Right lobe of liver (tissue), 6 donors: ENCODE measurements around the gene TCF15. TPM values are rescaled to one million over a fixed set of nuclear protein-coding genes. Genes with fewer than 3 reads are reported as not detected.
"Not testable (repeated sequence)": the region's sequence is repeated elsewhere in the genome, so short reads cannot be mapped to it uniquely, and the experiment has no call there.

Experiments
- ATAC-seq, 4 donors: fragments of 200-7000 bp; cut with Tn5 transposase; one replicate each; pipeline ENCODE4 v1.9.1; 2020; ENCODE audit warnings: mild to moderate bottlenecking in 4 of 4, moderate library complexity in 4 of 4
- DNase-seq, 3 donors: peaks; one replicate each; pipeline ENCODE4 v3.0.0-alpha.2; 2020
- H3K27ac ChIP-seq, 3 donors: fragments of 200-600 bp; one replicate each; pipeline ENCODE4 v1.8.0; 2022
- H3K27me3 ChIP-seq, 2 donors: fragments of 200-600 bp; one replicate each; pipeline ENCODE4 v1.8.0; 2022
- H3K36me3 ChIP-seq, 4 donors: fragments of 200-600 bp; sonication (generic) in 1 of 4; one replicate each; pipeline versions ENCODE4 v1.5.1 to v1.8.0; 2017 to 2022; ENCODE audit warnings: control low read depth in 1 of 4
- H3K4me1 ChIP-seq, 4 donors: fragments of 200-600 bp; sonication (generic) in 1 of 4; one replicate each; pipeline versions ENCODE4 v1.5.1 to v1.8.0; 2017 to 2022; ENCODE audit warnings: control low read depth in 1 of 4
- H3K4me3 ChIP-seq, 3 donors: fragments of 200-600 bp; one replicate each; pipeline ENCODE4 v1.8.0; 2022
- H3K9me3 ChIP-seq, 4 donors: fragments of 200-600 bp; sonication (generic) in 1 of 4; one replicate each; pipeline versions ENCODE4 v1.5.1 to v1.8.0; 2017 to 2022; ENCODE audit warnings: control low read depth in 1 of 4
- POLR2A ChIP-seq: fragments of 450-650 bp; IDR thresholded peaks from one replicate; pipeline ENCODE4 v1.6.1; 2017; ENCODE audit warnings: antibody characterized with exemption, mild to moderate bottlenecking
- WGBS: methylation state at CpG from one replicate; pipeline ENCODE4 v1.1.6; 2018; ENCODE audit warnings: low coverage, low lambda C conversion rate; ENCODE audit not compliant: insufficient coverage; ENCODE audit errors: missing lambda C conversion rate; 5-methylcytosine and 5-hydroxymethylcytosine counted together
- intact Hi-C, 2 donors: fragments of 100-400 bp; cut with DNase I; formaldehyde crosslinking; loops; one replicate each; pipeline versions ENCODE4 v1.11.2 to v1.14.1; 2022
- total RNA-seq, 6 experiments: library from RNA; depleted of rRNA in 2 of 6; stranded (reverse); fragments of >200 nt in 2 of 6; fragmentation: NEBNext Ultra II Directional in 3 of 6; extraction: Animal tissue kit (Norgen Biotek cat#: 25700) in 3 of 6; gene quantifications; one replicate each; pipeline versions ENCODE4 v1.1.0 to v1.2.4, GENCODE V29; 2016 to 2023
- TF ChIP-seq, protein P1 (sequence below), 4 donors: fragments of 200-600 bp in 3 of 4; fragments of 450-650 bp in 1 of 4; IDR thresholded peaks; one replicate each; pipeline versions ENCODE4 v1.5.1 to v1.8.0; 2016 to 2022; ENCODE audit warnings: antibody characterized with exemption in 4 of 4, mild to moderate bottlenecking in 2 of 4
- donor health status: DM: no; HTN: yes; CAD: no.
- donor health status: DM: no; HTN: no; CAD: no.
- donor health status: DM: no; HTN: no; CAD: no.
- donor health status: DM: no; HTN: yes; CAD: no.
- donor health status: DM: no; HTN: yes; CAD: no.

The TCF15 gene
- total RNA-seq, 6 experiments from 2014 or later = 0.33 TPM; not detected in 5

DNA sequence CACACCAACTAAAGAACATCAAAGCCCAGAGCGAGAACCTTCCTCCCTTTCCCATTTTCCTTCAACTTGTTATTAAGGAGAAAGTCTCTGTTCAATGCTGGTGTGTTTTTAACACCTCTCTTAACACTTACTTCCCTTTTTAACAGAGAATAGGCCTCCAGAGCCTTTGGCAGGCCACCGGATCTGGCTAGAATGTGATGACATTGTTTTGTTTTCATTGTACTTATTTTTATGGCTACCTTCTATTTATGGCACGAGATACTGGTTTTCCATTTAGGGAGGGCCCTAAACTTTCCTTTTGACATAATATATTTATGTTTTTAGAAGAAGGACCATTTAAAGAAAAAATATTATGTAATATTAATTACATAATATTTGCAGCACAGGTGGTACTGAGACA is 21.6 kb downstream of the TCF15 start:
- ATAC-seq (no peak), DNase-seq (peak in 1 of 3 donors; percentile 7)
- H3K27me3 ChIP-seq = no peaks in the 10 kb centered on the region
- no peaks in the 10 kb centered on the region for H3K36me3 ChIP-seq
- no peak overlapping the region for H3K4me3 ChIP-seq
- H3K9me3 ChIP-seq = no peaks in the 10 kb centered on the region
- 39% methylated on average over 3 of the region's 3 CpGs for WGBS
- no peak for TF ChIP-seq POLR2A
- TF ChIP-seq, protein P1, sequence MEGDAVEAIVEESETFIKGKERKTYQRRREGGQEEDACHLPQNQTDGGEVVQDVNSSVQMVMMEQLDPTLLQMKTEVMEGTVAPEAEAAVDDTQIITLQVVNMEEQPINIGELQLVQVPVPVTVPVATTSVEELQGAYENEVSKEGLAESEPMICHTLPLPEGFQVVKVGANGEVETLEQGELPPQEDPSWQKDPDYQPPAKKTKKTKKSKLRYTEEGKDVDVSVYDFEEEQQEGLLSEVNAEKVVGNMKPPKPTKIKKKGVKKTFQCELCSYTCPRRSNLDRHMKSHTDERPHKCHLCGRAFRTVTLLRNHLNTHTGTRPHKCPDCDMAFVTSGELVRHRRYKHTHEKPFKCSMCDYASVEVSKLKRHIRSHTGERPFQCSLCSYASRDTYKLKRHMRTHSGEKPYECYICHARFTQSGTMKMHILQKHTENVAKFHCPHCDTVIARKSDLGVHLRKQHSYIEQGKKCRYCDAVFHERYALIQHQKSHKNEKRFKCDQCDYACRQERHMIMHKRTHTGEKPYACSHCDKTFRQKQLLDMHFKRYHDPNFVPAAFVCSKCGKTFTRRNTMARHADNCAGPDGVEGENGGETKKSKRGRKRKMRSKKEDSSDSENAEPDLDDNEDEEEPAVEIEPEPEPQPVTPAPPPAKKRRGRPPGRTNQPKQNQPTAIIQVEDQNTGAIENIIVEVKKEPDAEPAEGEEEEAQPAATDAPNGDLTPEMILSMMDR (IDR thresholded peaks at IDR 0.05) = no peak
- intact Hi-C loops = no loop called here
- H3K27ac ChIP-seq = no peak overlapping the region
- H3K4me1 ChIP-seq = no peaks in the 10 kb centered on the region

DNA sequence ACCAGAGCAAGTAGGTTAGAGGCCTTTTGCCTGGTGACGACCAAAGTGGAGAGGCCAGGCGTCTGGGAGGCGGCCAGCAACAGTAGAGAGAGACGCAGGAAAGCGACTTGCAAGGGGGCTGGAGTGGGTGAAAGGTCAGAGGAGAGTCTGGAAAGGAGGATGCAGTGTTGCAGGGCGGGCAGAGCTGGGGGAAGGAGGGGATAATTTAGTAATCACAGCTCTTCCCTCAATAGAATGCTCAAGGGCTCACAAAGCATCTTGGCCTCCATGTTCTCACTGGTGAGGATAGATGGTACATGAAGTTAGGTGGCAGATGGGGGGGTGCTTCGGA is 25.2 kb downstream of the TCF15 start:
- intact Hi-C loops = no loop called here
- Histone ChIP-seq H3K36me3 (no peaks in the 10 kb centered on the region), H3K4me1 (no peaks in the 10 kb centered on the region), H3K27me3 (no peaks in the 10 kb centered on the region), H3K9me3 (no peaks in the 10 kb centered on the region), H3K4me3 (no peak overlapping the region), H3K27ac (no peak overlapping the region)
- TF ChIP-seq, protein P1 (IDR thresholded peaks at IDR 0.05) = no peak
- TF ChIP-seq POLR2A = no peak
- no peak for ATAC-seq
- 62% methylated on average over 7 of the region's 7 CpGs for WGBS
- no peak for DNase-seq

DNA sequence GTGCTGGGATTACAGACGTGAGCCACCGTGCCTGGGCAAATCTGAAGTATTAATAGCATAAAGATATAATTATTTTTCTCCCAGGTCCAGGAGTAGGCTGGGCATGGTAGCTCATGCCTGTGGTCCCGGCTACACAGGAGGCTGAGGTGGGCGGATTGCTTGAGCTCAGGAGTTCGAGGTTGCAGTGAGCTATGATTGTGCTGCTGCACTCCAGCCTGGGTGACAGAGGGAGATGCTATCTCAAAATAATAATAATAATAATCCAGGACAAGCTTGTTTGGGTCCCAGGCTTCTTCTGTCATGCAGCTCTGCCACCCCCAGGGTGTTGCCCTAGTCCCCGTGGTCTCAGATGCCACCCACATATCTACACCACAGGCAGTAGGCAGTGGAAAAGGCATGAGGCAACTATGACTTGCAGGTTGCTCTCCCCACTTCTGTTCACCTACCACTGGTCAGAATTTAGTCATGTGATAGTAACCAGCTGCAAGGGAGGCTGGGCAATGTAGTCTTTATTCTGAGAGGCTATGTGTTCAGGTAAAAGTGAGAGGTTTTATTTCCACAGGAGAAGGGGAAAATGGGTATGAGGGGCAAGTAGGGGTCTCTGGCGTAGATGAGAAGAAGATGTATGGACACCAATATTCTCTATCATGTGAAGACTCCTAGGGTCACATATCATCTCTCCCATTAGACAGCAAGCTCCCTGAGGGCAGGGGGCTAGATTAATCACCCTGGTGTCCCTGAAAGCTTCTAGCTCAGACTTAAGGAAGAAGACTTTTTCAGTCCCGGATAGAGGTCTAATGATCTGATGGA is 25.7 kb downstream of the TCF15 start:
- H3K27ac ChIP-seq = no peak overlapping the region
- DNase-seq (peak in 1 of 3 donors; percentile 1), ATAC-seq (peak in 1 of 4 donors; percentile 40)
- H3K27me3 ChIP-seq = no peaks in the 10 kb centered on the region
- TF ChIP-seq, protein P1 (IDR thresholded peaks at IDR 0.05) = no peak
- no peak for TF ChIP-seq POLR2A
- no peaks in the 10 kb centered on the region for H3K9me3 ChIP-seq
- no peak overlapping the region for H3K4me3 ChIP-seq
- H3K4me1 ChIP-seq = no peaks in the 10 kb centered on the region
- intact Hi-C loops = no loop called here
- WGBS = 52% methylated on average over 6 of the region's 8 CpGs
- H3K36me3 ChIP-seq = no peaks in the 10 kb centered on the region

DNA sequence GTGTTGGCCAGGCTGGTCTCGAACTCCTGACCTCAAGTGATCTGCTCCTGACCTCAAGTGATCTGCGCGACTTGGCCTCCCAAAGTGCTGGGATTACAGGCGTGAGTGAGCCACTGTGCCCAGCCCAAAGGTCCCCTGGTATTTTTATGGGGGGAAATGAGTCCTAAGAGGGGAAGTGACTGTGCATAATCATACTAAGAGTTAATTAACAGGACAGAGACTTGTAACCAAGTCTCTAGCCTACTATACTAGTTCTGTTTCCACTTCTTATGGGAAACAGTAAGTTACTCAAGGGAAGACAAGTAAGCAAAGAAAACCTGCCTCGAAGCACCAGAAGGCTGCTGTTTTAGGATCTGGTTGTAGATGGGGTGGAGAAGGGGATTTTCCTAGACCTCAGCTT is 27.9 kb downstream of the TCF15 start:
- H3K4me1 ChIP-seq = no peaks in the 10 kb centered on the region
- no peak for DNase-seq
- H3K36me3 ChIP-seq = no peaks in the 10 kb centered on the region
- H3K27me3 ChIP-seq = no peaks in the 10 kb centered on the region
- 59% methylated on average over 5 of the region's 5 CpGs for WGBS
- intact Hi-C loops = no loop called here
- no peak for ATAC-seq
- no peak for TF ChIP-seq POLR2A
- TF ChIP-seq, protein P1 (IDR thresholded peaks at IDR 0.05) = no peak
- H3K9me3 ChIP-seq = no peaks in the 10 kb centered on the region
- H3K27ac ChIP-seq = no peak overlapping the region
- H3K4me3 ChIP-seq = no peak overlapping the region

DNA sequence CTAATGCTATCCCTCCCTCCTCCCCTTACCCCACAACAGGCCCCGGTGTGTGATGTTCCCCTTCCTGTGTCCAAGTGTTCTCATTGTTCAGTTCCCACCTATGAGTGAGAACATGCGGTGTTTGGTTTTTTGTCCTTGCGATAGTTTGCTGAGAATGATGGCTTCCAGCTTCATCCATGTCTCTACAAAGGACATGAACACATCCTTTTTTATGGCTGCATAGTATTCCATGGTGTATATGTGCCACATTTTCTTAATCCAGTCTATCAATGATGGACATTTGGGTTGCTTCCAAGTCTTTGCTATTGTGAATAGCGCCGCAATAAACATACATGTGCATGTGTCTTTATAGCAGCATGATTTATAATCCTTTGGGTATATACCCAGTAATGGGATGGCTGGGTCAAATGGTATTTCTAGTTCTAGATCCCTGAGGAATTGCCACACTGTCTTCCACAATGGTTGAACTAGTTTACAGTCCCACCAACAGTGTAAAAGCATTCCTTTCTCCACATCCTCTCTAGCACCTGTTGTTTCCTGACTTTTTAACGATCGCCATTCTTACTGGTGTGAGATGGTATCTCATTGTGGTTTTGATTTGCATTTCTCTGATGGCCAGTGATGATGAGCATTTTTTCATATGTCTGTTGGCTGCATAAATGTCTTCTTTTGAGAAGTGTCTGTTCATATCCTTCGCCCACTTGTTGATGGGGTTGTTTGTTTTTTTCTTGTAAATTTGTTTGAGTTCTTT is 31.0 kb downstream of the TCF15 start:
- intact Hi-C loops, ATAC-seq, H3K27ac ChIP-seq, H3K4me3 ChIP-seq, H3K9me3 ChIP-seq, H3K4me1 ChIP-seq, DNase-seq, H3K36me3 ChIP-seq, H3K27me3 ChIP-seq: not testable (repeated sequence)
- 71% methylated on average over 7 of the region's 8 CpGs for WGBS
